ENCODE results near the gene STBD1. TPM values are rescaled to one million over a fixed set of nuclear protein-coding genes. Genes with fewer than 3 reads are reported as not detected.

Gene STBD1
- total and polyA plus RNA-seq, 2 experiments from 2014 or later, result 29.7 to 34.2 TPM

DNA sequence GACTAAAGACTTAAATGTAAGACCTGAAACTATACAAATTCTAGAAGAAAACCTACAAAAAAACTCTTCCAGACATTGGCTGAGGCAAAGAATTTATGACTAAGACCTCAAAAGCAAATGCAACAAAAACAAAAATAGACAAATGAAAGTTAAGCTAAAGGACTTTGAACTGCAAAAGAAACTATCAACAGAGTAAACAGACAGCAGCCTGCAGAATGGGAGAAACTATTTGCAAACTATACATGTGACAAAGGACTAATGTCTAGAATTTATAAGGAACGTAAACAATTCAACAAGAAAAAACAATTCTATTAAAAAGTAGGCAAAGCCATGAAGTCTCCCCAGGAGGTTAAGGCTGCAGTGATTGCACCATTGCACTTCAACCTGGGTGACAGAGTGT lies 46.0 kb upstream of the STBD1 start:
- WGBS (ENCODE audit: low lambda C conversion rate, missing lambda C conversion rate), result 57% methylated on average over 1 of the region's 1 CpG
- no peaks in the 10 kb centered on the region for H3K79me2 ChIP-seq
- no peaks in the 10 kb centered on the region for H3K27me3 ChIP-seq
- no peak for DNase-seq (ENCODE audit: low spot score)
- no peaks in the 10 kb centered on the region for H3K4me1 ChIP-seq (ENCODE audit: insufficient read depth)
- H3K9me2 ChIP-seq (replicated peaks; ENCODE audit: insufficient read depth), result no peaks in the 10 kb centered on the region
- peak overlapping the region; percentile 28 for H3K4me2 ChIP-seq
- no peak overlapping the region for H3K4me3 ChIP-seq
- no peaks in the 10 kb centered on the region for H3K36me3 ChIP-seq (replicated peaks; ENCODE audit: insufficient read depth, low read depth)
- H3K9me3 ChIP-seq (ENCODE audit: low read depth), result no peaks in the 10 kb centered on the region
- H3K27ac ChIP-seq, result peak overlapping the region; percentile 3
- H4K20me1 ChIP-seq (ENCODE audit: insufficient read depth, poor library complexity, severe bottlenecking), result no peaks in the 10 kb centered on the region
- TF ChIP-seq, protein P1, sequence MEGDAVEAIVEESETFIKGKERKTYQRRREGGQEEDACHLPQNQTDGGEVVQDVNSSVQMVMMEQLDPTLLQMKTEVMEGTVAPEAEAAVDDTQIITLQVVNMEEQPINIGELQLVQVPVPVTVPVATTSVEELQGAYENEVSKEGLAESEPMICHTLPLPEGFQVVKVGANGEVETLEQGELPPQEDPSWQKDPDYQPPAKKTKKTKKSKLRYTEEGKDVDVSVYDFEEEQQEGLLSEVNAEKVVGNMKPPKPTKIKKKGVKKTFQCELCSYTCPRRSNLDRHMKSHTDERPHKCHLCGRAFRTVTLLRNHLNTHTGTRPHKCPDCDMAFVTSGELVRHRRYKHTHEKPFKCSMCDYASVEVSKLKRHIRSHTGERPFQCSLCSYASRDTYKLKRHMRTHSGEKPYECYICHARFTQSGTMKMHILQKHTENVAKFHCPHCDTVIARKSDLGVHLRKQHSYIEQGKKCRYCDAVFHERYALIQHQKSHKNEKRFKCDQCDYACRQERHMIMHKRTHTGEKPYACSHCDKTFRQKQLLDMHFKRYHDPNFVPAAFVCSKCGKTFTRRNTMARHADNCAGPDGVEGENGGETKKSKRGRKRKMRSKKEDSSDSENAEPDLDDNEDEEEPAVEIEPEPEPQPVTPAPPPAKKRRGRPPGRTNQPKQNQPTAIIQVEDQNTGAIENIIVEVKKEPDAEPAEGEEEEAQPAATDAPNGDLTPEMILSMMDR (IDR thresholded peaks at IDR 0.05; ENCODE audit: poor library complexity), result no peak
- TF ChIP-seq EZH2phosphoT487 (IDR thresholded peaks at IDR 0.05; ENCODE audit: low read depth, severe bottlenecking, unreplicated experiment) (no peak), EZH2 (IDR thresholded peaks at IDR 0.05; ENCODE audit: borderline replicate concordance) (no peak)
- no peak overlapping the region for H2AFZ ChIP-seq

DNA sequence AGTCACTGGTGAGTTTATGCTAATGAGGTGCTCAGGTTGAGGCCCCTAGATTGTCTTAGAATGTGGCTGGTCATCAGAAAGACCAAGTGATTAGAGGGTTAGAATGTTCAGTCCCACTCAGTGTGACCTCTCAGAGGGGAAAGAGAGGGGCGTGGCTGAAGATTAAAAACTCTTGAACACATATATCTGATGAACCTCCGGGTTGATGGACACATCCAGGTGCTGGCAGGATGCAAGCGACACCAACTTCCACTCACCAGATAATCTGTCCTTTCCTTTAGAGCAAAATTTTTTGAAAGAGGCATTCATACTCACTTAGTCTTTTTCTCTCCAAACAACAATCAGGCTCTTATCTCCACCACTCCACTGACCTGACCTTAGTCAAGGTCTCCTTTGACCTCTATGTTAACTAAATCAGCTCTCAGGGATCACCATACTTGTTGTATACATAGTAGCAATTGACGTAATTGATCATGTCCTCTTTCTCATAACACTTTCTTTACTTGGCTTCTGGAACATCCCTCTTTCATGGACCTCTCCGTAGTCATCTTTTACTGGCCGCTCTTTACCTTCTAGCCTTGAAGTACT lies 40.8 kb upstream of the STBD1 start:
- H3K79me2 ChIP-seq, result no peaks in the 10 kb centered on the region
- no peak overlapping the region for H2AFZ ChIP-seq
- WGBS (ENCODE audit: low lambda C conversion rate, missing lambda C conversion rate), result 83% methylated on average over 6 of the region's 6 CpGs
- TF ChIP-seq EZH2phosphoT487 (IDR thresholded peaks at IDR 0.05; ENCODE audit: low read depth, severe bottlenecking, unreplicated experiment) (no peak), EZH2 (IDR thresholded peaks at IDR 0.05; ENCODE audit: borderline replicate concordance) (no peak)
- TF ChIP-seq, protein P1 (IDR thresholded peaks at IDR 0.05; ENCODE audit: poor library complexity), result no peak
- H3K4me3 ChIP-seq, result no peak overlapping the region
- H3K9me2 ChIP-seq (replicated peaks; ENCODE audit: insufficient read depth), result no peaks in the 10 kb centered on the region
- no peak overlapping the region for H3K4me2 ChIP-seq
- H3K27me3 ChIP-seq, result no peaks in the 10 kb centered on the region
- H3K4me1 ChIP-seq (ENCODE audit: insufficient read depth), result no peaks in the 10 kb centered on the region
- no peaks in the 10 kb centered on the region for H4K20me1 ChIP-seq (ENCODE audit: insufficient read depth, poor library complexity, severe bottlenecking)
- no peaks in the 10 kb centered on the region for H3K9me3 ChIP-seq (ENCODE audit: low read depth)
- H3K27ac ChIP-seq, result no peak overlapping the region
- H3K36me3 ChIP-seq (replicated peaks; ENCODE audit: insufficient read depth, low read depth), result no peaks in the 10 kb centered on the region
- no peak for DNase-seq (ENCODE audit: low spot score)

DNA sequence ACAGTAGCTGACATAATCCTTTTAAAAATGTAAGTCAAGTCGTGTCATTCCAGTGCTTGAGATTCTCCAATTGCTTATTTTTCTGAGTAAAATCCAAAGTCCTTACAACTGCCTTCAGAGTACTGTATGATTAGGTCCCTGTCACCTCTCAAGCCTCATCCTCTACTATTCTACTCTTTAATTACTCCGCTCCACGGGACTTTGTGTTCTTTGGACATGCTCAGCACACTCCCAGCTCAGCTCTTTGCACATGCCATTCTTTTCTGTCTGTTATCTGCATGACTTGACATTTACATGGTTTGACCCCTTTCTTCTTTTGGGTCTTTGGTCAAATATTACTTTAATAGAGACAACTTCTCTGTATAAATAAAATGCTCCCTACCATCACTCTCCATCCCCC lies 39.9 kb upstream of the STBD1 start:
- H3K27me3 ChIP-seq, result no peaks in the 10 kb centered on the region
- H4K20me1 ChIP-seq (ENCODE audit: insufficient read depth, poor library complexity, severe bottlenecking), result no peaks in the 10 kb centered on the region
- H3K27ac ChIP-seq, result no peak overlapping the region
- no peak overlapping the region for H3K4me3 ChIP-seq
- 75% methylated on average over 3 of the region's 3 CpGs for WGBS (ENCODE audit: low lambda C conversion rate, missing lambda C conversion rate)
- no peaks in the 10 kb centered on the region for H3K9me2 ChIP-seq (replicated peaks; ENCODE audit: insufficient read depth)
- TF ChIP-seq EZH2 (IDR thresholded peaks at IDR 0.05; ENCODE audit: borderline replicate concordance), result no peak
- H3K4me2 ChIP-seq, result no peak overlapping the region
- no peaks in the 10 kb centered on the region for H3K36me3 ChIP-seq (replicated peaks; ENCODE audit: insufficient read depth, low read depth)
- no peaks in the 10 kb centered on the region for H3K4me1 ChIP-seq (ENCODE audit: insufficient read depth)
- DNase-seq (ENCODE audit: low spot score), result no peak
- no peaks in the 10 kb centered on the region for H3K9me3 ChIP-seq (ENCODE audit: low read depth)
- no peaks in the 10 kb centered on the region for H3K79me2 ChIP-seq
- no peak overlapping the region for H2AFZ ChIP-seq

DNA sequence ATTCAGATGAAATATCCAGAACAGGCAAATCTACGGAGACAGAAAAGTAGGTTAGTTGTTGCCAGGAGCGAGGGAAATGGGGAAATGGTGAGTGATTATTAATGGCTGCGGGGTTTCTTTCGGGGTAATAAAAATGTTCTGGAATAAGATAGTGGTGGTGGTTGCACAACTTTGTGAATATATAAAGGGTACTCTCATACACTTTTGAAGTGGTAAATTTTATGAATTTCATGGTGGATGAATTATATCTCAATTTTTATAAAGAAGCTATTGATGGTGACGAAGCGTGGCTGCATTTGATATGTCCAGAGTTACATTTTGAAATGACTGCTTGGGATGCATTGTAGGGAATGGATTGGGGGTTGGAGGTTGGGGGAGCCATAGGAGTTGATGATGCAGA lies 38.7 kb upstream of the STBD1 start:
- Histone ChIP-seq H3K4me2 (no peak overlapping the region), H3K27ac (no peak overlapping the region), H4K20me1 (ENCODE audit: insufficient read depth, poor library complexity, severe bottlenecking) (no peaks in the 10 kb centered on the region), H3K9me3 (ENCODE audit: low read depth) (no peaks in the 10 kb centered on the region), H2AFZ (no peak overlapping the region), H3K36me3 (replicated peaks; ENCODE audit: insufficient read depth, low read depth) (no peaks in the 10 kb centered on the region), H3K4me3 (no peak overlapping the region), H3K79me2 (no peaks in the 10 kb centered on the region), H3K4me1 (ENCODE audit: insufficient read depth) (no peaks in the 10 kb centered on the region), H3K9me2 (replicated peaks; ENCODE audit: insufficient read depth) (no peaks in the 10 kb centered on the region), H3K27me3 (no peaks in the 10 kb centered on the region)
- DNase-seq (ENCODE audit: low spot score), result no peak
- WGBS (ENCODE audit: low lambda C conversion rate, missing lambda C conversion rate), result 93% methylated on average over 6 of the region's 6 CpGs
- no peak for TF ChIP-seq EZH2phosphoT487 (IDR thresholded peaks at IDR 0.05; ENCODE audit: low read depth, severe bottlenecking, unreplicated experiment)
- TF ChIP-seq, protein P1 (IDR thresholded peaks at IDR 0.05; ENCODE audit: poor library complexity), result no peak
